ENCODE data around the gene NSMCE3.

Gene NSMCE3

DNA sequence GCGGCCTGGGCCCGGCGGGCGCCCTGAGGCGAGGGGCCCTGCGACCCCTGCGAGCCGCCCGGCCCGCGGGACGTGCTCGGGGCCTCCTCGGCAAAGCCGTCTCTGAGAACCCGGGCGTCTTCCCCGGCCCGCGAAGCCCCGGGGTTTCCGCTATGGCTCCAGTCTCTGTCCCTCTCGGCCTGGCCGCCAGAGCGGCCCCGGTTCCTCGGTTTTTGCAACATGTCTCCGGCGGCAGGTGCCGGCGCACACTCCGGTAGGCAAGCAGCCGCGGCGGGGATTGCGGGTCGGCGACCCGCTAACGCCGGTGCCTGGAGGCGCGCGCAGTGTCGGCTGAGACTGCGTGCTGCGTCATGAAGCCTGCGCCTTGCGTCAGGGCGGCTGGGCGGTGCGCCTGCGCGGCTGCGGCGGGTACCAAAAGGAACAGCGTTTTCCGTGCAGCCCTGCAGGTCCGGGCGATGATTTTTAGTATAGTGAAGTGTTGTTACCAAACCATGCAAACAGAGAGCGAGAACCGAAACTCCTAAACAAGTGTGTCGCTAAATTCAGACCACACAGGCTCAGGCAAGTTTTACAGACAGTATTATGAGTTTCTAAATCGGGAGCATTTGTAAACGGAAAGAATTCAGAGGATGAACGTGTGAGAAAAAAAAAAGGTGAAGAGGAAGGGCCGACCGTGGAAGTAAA is at the start of gene NSMCE3:
Gene NSMCE3, minus strand, starts transcription at position 338 of the 684 bp plus-strand sequence. Its CDS starts 117 bp downstream, at position 221.
- DNase-seq: peak; percentile 91

DNA sequence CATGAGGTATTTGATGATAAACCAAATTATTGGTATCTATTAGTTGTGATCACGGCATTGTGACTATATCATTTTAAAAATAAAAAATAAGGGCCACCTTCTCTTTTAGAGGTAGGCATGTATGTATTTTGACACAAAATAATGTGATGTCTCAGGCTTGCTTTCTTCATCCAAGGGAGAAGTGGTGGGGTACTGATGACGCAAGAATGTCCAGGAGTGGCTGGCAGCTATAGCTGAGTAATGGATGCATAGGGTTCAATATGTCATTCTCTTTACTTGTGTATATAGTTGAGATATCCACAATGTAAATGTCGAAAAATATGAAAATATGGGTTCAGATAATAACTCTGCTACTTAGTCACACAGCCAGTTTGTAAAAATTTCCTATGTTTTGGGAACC is 46.8 kb upstream of the NSMCE3 start:
- DNase-seq: no peak

DNA sequence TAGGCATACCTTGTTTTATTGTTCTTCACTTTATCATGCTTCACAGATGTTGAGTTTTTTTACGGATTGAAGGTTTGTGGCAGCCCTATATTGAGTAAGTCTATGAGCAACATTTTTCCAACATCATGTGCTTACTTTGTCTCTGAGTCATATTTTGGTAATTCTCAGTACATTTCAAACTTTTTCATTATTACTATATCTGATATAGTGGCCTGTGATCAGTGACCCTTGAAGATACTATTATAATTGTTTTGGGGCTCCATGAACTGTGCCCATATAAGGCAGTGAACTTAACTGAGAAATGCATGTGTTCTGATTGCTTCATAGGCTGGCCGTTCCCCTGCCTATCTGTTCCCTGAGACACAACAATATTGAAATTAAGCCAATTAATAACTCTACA is 42.8 kb upstream of the NSMCE3 start:
- DNase-seq: no peak

DNA sequence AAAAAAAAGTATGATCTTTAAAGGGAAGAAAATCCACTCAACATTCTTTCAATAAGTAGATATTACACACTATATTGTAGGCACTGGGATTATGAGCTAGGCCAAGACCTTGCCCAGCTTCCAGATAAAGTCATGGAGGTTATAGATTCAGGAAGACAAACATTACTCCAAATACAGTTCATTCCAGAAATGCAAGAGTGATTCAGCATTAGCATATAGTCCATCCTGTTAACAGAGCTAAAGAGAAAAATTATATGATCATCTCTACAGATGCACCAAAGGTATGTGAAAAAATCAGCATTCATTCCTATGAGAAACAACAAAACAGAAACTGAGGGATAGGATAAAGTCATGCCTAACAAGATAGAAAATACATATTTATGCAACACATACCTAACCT is 42.1 kb upstream of the NSMCE3 start:
- DNase-seq: no peak

- DNase-seq: no peak
Observed at GRCh38 chr15:29309139-29309538, 39.5 kb upstream of the NSMCE3 start.

DNA sequence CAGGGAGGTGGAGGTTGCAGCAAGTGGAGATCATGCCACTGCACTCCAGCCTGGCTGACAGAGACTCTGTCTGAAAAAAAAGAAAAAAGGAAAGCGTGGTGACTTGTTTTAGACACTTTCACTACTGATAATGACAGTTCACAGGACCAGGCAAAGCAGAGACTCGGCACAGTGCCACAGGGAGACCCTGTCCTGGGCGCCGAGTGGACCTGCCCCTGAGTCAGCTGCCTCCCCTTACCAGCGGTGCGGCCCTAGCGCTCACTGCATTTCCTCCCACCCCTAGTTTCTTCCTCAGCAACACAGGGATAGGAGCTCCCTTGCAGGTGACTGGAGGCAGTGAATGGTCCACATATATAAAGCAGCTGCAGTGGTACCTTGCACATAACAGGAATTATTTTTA is 38.7 kb upstream of the NSMCE3 start:
- DNase-seq: no peak

DNA sequence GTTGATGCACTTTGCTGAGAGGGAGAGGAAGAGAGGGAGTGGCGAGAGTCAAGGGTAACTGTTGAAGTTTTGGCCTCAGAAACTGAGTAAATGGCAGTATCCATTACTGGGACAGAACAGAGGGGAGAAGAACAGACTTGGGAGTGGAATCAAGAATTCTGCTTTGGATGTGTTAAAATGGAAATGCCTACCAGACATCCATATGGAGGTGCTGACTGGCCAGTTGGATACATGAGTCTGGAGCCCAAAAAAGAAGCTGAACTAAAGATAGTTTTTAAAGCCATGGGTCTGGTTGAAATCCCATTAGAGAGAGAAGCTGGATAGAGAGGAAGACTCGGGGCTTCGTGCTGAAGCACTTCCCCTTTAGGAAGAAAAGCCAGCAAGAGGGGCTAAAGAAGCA is 35.9 kb upstream of the NSMCE3 start:
- no peak for DNase-seq

GRCh38 chr15:29302871-29303270 is 33.2 kb upstream of the NSMCE3 start:
- DNase-seq: no peak

DNA sequence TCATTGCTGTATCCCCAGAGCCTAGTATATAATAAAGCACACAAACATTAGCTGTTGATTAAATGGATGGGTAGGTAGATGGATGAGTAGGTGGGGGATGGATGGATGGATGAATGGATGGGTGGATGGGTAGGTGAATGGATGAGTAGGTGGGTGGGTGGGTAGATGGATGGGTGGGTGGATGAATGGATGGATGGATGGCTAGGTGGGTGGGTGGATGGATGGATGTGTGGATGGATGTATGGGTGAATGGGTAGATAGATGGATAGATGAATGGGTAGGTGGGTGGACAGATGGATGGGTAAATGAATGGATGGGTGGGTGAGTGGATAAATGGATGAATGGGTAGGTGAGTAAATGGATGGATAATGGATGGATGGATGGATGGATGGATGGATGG is 30.2 kb upstream of the NSMCE3 start:
- DNase-seq: no peak

- DNase-seq: no peak
Observed at GRCh38 chr15:29299331-29299730, 29.7 kb upstream of the NSMCE3 start.

- no peak for DNase-seq
Observed at GRCh38 chr15:29294732-29295325, 25.2 kb upstream of the NSMCE3 start.

DNA sequence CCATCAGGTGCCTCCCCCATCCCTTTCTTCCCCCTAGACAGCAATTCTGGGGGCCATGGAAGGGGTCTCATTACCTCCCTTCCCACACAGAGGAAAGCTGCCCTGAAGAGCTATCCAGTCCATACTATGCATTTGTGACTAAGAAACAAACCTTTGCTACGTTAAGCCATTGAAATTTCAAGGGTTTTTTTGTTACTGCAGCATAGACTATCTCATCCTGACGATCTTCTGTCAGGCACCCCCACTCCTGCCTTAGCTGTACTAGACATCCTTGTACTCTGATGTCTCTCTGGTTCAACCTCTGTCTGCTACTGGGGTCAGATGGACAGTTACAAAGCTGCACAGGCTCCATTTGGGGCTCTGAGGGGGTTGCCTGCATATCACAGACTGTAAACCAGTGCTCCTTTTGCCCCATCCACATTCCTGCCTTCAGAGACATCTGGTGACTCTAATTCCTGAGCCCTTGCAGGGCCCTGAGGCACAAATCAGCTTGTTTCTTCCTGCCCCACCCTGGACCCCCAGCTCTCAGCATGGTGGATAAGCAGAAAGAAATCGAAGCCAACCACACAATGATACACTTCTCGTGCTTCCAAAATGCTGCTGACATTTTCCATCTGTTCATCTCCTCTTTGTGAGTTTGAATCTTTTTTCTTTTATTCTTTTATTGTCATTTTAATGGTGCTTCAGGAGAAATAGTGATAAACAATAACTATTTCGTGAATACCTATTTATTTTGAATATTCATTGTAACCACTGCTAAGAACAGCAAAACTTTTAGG is 21.6 kb upstream of the NSMCE3 start:
- no peak for DNase-seq

GRCh38 chr15:29289173-29289572 is 19.6 kb upstream of the NSMCE3 start:
- no peak for DNase-seq

- DNase-seq: no peak
Observed at GRCh38 chr15:29285386-29285785, 15.8 kb upstream of the NSMCE3 start.

DNA sequence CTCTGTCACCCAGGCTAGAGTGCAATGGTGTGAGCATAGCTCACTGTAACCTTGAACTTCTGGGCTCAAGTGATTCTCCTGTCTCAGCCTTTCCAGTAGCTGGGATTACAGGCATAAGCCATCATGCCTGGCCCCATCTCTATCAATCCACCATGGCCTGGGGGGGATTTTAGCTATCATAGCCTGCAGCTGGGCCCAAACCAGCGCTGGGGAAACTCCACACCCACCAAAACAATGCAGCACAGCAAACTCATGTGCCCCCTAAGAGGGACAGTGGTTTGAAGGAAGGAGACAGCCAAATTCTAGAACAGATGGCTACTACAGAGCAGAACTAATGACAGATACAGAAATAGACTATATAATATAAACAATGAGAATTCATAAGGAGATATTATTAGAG is 13.8 kb upstream of the NSMCE3 start:
- DNase-seq: no peak

DNA sequence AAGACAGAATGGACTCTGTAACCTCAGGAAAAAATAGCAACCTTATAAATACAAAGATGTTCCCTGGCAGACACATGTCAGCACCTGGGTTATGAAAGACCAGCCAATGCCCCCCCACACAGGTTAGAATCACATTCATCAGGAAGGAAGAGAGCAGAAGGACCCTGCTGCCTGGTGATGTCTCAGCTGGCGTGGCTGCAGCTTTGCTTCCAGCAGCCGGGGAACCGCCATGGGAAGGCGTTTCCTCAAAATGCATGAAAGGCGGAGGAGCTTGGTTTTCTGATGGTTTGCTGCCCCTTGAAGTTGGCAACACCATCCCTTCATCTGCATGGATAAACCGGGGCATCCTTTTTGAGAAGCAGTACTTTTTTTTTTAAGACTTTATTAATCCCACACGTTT is 10.9 kb upstream of the NSMCE3 start:
- DNase-seq: no peak

DNA sequence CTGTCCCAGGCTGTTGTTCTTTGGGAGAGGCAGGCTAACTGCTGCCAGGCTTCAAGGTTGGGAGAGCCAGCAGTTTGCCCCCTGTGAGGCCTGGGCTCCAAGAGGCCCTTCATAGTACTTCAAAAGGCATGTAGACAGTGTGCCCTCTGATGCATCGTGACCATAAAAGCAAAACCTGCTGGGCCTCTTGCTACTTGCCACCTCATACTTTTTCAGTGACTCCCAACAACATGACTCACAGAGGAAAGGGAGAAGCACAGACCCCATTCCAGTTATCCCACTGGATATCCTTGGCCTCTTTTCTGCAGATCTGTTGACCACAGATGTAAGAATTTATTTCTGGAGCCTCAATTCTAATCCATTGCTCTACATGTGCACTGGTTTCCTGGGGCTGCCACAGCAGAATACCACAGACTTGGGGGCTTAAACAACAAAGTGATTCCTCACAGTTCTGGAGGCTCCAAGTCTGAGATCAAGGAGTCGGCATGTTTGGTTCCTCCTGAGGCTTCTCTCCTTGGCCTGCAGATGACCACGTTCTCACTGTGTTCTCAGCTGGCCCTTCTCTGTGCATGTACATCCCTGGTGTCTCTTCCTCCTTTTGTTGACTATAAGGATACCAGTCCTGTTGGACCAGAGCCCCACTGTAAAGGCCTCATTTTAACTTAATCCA is 8.9 kb upstream of the NSMCE3 start:
- DNase-seq: no peak

- DNase-seq: no peak
Observed at GRCh38 chr15:29276366-29276765, 6.7 kb upstream of the NSMCE3 start.

DNA sequence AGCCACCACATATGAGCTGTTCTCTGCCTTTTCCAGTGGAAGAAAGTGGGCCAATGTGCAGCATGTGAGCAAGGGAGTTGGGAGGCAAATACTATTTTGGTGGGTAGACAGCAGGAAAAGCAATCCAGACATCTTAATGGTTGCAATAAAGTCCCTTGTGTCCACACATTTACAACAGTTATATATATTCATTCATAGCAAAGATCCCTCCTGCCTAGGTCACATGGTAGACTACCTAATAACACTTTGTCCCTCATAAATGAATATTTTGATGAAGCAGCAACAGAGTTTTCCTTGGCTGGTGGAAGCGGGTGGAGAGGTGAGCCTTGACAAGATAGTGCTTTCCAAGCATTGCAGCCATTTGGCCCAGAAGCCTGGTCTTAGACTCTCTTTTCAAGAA is 6.2 kb upstream of the NSMCE3 start:
- no peak for DNase-seq

DNA sequence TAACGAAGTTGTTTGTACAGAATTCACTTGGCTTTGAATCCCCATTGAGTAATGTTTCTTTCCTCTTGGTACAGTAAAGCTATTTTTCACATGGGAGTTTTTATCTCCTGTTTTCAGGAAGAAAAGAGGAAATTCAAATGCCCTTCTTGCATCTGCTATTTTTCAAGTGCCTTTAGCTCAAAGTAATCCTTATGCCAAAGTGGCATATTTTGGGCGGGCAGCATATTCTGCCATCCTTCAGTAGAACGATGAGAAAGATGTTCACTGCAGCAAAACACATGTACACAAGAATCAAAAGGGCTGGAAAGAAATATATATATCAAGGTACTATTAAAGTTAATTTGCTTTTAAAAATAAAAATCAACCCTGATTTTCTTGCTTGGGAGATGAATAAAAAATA is 5.3 kb upstream of the NSMCE3 start:
- no peak for DNase-seq

GRCh38 chr15:29272219-29272618 is 2.6 kb upstream of the NSMCE3 start:
- DNase-seq: no peak

DNA sequence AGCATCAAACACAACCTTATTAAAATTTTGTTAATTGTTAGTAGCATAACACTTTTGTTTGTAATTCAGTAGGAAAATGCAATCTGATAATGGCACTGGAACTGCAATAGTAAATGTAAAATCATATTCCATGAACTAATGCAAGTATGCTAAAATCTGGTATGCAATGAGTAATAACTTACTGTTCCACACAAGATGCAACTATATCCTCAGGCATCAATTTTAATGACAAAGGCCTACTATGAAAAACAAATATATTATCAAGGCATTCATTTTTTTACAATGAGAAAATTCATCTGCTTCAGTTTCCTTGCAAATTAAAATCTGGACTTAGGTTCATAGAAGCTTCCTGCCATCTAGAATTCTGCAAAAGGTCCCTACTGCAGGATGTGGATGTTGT is 1.4 kb upstream of the NSMCE3 start:
- DNase-seq: no peak

DNA sequence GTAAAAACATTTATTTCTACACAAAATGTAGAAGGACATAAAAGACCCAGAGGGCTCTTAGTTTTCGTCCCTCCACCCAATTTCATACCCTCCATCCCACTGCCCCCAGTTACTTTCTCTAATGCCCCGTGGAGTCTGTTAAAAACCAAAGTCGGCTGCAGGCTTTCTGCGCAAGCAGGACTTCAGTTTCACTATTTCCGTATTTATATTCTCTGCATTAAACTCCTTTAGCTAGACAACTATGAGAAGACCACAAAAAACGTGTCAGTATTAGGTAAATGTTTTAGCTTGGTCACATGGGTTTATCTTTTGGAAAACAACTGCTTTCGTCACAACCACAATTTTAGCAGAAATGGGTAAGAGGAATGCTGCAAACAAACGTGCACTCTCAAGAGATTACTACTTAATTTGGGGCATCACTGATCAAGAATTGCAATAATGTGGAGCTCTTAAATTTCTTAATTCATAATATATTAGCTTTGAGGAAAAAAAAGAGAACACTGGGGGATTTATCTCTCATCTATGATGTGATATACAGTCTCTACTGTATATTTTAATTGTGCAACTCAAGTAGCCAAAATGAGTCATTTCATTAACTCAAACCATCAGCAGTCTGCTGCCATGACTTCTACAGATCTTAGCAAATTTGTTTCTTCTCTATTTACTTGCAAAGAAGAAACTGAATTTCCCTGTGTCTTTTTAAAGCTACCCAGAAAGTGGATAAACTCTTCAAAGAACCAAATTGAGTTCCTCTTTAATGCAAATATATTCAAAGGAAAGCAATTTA is 740 bp upstream of the NSMCE3 start:
- DNase-seq: peak; percentile 32
